ENCODE measurements around the gene PHC2. TPM values are rescaled to one million over a fixed set of nuclear protein-coding genes. Genes with fewer than 3 reads are reported as not detected.

PHC2 gene
- total and polyA plus RNA-seq, 2 experiments from 2014 or later = 77.5 to 121 TPM

- H3K79me2 ChIP-seq = peaks cover 52% of the 10 kb centered on the region
- H3K4me1 ChIP-seq (ENCODE audit: insufficient read depth) = peaks cover 14% of the 10 kb centered on the region
- H3K9me3 ChIP-seq (ENCODE audit: low read depth) = no peaks in the 10 kb centered on the region
- H4K20me1 ChIP-seq (ENCODE audit: insufficient read depth, poor library complexity, severe bottlenecking) = peaks cover 44% of the 10 kb centered on the region
- TF ChIP-seq EZH2 (IDR thresholded peaks at IDR 0.05; ENCODE audit: borderline replicate concordance) (no peak), EZH2phosphoT487 (IDR thresholded peaks at IDR 0.05; ENCODE audit: low read depth, severe bottlenecking, unreplicated experiment) (no peak), CTCF (IDR thresholded peaks at IDR 0.05; ENCODE audit: poor library complexity) (no peak)
- H3K4me2 ChIP-seq = no peak overlapping the region
- WGBS (ENCODE audit: low lambda C conversion rate, missing lambda C conversion rate) = 86% methylated on average over 3 of the region's 3 CpGs
- H3K27me3 ChIP-seq = no peaks in the 10 kb centered on the region
- no peaks in the 10 kb centered on the region for H3K9me2 ChIP-seq (replicated peaks; ENCODE audit: insufficient read depth)
- H2AFZ ChIP-seq = no peak overlapping the region
- no peak overlapping the region for H3K27ac ChIP-seq
- H3K36me3 ChIP-seq (replicated peaks; ENCODE audit: insufficient read depth, low read depth) = peaks cover 10% of the 10 kb centered on the region
- no peak overlapping the region for H3K4me3 ChIP-seq
- no peak for DNase-seq (ENCODE audit: low spot score)
These were observed 100.5 kb downstream of the PHC2 start for GRCh38 chr1:33330361-33330890.

- peaks cover 10% of the 10 kb centered on the region for H3K36me3 ChIP-seq (replicated peaks; ENCODE audit: insufficient read depth, low read depth)
- H3K9me3 ChIP-seq (ENCODE audit: low read depth) = no peaks in the 10 kb centered on the region
- peaks cover 8% of the 10 kb centered on the region for H3K4me1 ChIP-seq (ENCODE audit: insufficient read depth)
- H3K9me2 ChIP-seq (replicated peaks; ENCODE audit: insufficient read depth) = no peaks in the 10 kb centered on the region
- H2AFZ ChIP-seq = no peak overlapping the region
- 93% methylated on average over 19 of the region's 19 CpGs for whole genome bisulfite sequencing (ENCODE audit: low lambda C conversion rate, missing lambda C conversion rate)
- H3K27ac ChIP-seq = no peak overlapping the region
- no peaks in the 10 kb centered on the region for H3K27me3 ChIP-seq
- H4K20me1 ChIP-seq (ENCODE audit: insufficient read depth, poor library complexity, severe bottlenecking) = peaks cover 38% of the 10 kb centered on the region
- no peak overlapping the region for H3K4me2 ChIP-seq
- peaks cover 45% of the 10 kb centered on the region for H3K79me2 ChIP-seq
- no peak for DNase-seq (ENCODE audit: low spot score)
- TF ChIP-seq CTCF (IDR thresholded peaks at IDR 0.05; ENCODE audit: poor library complexity) (no peak), EZH2phosphoT487 (IDR thresholded peaks at IDR 0.05; ENCODE audit: low read depth, severe bottlenecking, unreplicated experiment) (no peak), EZH2 (IDR thresholded peaks at IDR 0.05; ENCODE audit: borderline replicate concordance) (no peak)
- H3K4me3 ChIP-seq = no peak overlapping the region
These were observed 101.1 kb downstream of the PHC2 start for GRCh38 chr1:33329600-33330305.

DNA sequence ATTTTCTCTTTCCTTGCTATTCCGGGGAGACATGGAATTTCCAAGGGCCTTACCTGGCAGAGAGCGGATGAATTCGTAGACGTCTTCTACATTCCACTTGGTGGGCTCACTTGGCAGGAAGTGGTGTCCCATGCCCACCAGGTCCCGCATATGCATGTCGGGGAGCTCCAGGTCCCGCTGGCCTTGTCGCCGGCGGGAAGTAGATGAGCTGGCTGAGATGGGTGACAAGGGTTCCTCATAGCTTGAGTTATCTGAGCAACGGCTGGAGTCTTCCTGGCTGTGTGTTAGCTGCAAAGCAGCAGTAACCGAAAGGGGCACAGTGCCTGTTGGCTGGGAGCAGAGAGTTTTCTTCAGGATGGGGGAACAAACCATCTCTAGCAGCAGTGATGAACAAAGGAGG lies 102.1 kb downstream of the PHC2 start:
- no peak overlapping the region for H3K27ac ChIP-seq
- WGBS (ENCODE audit: low lambda C conversion rate, missing lambda C conversion rate) = 94% methylated on average over 12 of the region's 12 CpGs
- H3K9me3 ChIP-seq (ENCODE audit: low read depth) = no peaks in the 10 kb centered on the region
- DNase-seq (ENCODE audit: low spot score) = no peak
- peaks cover 14% of the 10 kb centered on the region for H3K36me3 ChIP-seq (replicated peaks; ENCODE audit: insufficient read depth, low read depth)
- no peaks in the 10 kb centered on the region for H3K4me1 ChIP-seq (ENCODE audit: insufficient read depth)
- H3K4me2 ChIP-seq = no peak overlapping the region
- H3K27me3 ChIP-seq = no peaks in the 10 kb centered on the region
- no peak overlapping the region for H2AFZ ChIP-seq
- H4K20me1 ChIP-seq (ENCODE audit: insufficient read depth, poor library complexity, severe bottlenecking) = peaks cover 29% of the 10 kb centered on the region
- H3K4me3 ChIP-seq = no peak overlapping the region
- H3K79me2 ChIP-seq = peaks cover 36% of the 10 kb centered on the region
- TF ChIP-seq CTCF (IDR thresholded peaks at IDR 0.05; ENCODE audit: poor library complexity) (no peak), EZH2phosphoT487 (IDR thresholded peaks at IDR 0.05; ENCODE audit: low read depth, severe bottlenecking, unreplicated experiment) (no peak), EZH2 (IDR thresholded peaks at IDR 0.05; ENCODE audit: borderline replicate concordance) (no peak)
- H3K9me2 ChIP-seq (replicated peaks; ENCODE audit: insufficient read depth) = no peaks in the 10 kb centered on the region
